Stimulated activated CD4-positive, alpha-beta T cell treated with anti-CD3 and anti-CD28 coated beads, TNF-alpha, amount 100 ng/mL, for 4 hours (primary cell): Measurements from ENCODE around the gene C12orf54.
"Not testable (repeated sequence)": the region's sequence is repeated elsewhere in the genome, so short reads cannot be mapped to it uniquely, and the experiment has no call there.

Source experiments
- DNase-seq, 3 experiments: peaks; one replicate each; pipeline ENCODE4 v3.0.0-alpha.2; 2020; ENCODE audit warnings: low read depth in 3 of 3

C12orf54 gene

GRCh38 chr12:48510111-48510510, 27.8 kb downstream of the C12orf54 start:
- DNase-seq, result no peak

- no peak for DNase-seq
Observed at GRCh38 chr12:48512855-48513254, 30.6 kb downstream of the C12orf54 start.

GRCh38 chr12:48514728-48515127, 32.4 kb downstream of the C12orf54 start:
- DNase-seq, result no peak

- not testable (repeated sequence) for DNase-seq
Observed at GRCh38 chr12:48520381-48520780, 38.1 kb downstream of the C12orf54 start.

- DNase-seq, result no peak
Observed at GRCh38 chr12:48525332-48525731, 43.0 kb downstream of the C12orf54 start, which contains the start of gene OR8S1. Gene OR8S1, plus strand, starts transcription at chr12:48525632. Its CDS starts 0 bp downstream, at chr12:48525632.

GRCh38 chr12:48527891-48528670, 45.8 kb downstream of the C12orf54 start:
- DNase-seq, result no peak

GRCh38 chr12:48532601-48533000, 50.3 kb downstream of the C12orf54 start:
- no peak for DNase-seq

GRCh38 chr12:48536602-48537001, 54.3 kb downstream of the C12orf54 start:
- DNase-seq, result no peak

GRCh38 chr12:48542300-48542928, 60.1 kb downstream of the C12orf54 start:
- DNase-seq, result peak in 2 of 3 experiments; percentile 1 to 21

GRCh38 chr12:48545833-48546469, 63.7 kb downstream of the C12orf54 start:
- no peak for DNase-seq
